HepG2 (cell line): ENCODE measurements around the gene NDUFA8. TPM values are rescaled to one million over a fixed set of nuclear protein-coding genes. Genes with fewer than 3 reads are reported as not detected.

ENCODE experiments used
- ARNT2 ChIP-seq: sonication (generic); formaldehyde crosslinking; IDR thresholded peaks from 2 replicates; pipeline ENCODE4 v1.8.0; 2022; ENCODE audit warnings: mild to moderate bottlenecking, low read depth, missing genetic modification reagents, moderate library complexity
- BORCS8-MEF2B ChIP-seq: sonication (generic); formaldehyde crosslinking; IDR thresholded peaks from 2 replicates; pipeline ENCODE4 v1.8.0; 2022; ENCODE audit warnings: mild to moderate bottlenecking, missing genetic modification reagents
- CENPX ChIP-seq: sonication (generic); formaldehyde crosslinking; IDR thresholded peaks from 2 replicates; pipeline ENCODE4 v1.9.0; 2021; ENCODE audit warnings: mild to moderate bottlenecking, missing genetic modification reagents, moderate library complexity
- DRAP1 ChIP-seq: IDR thresholded peaks from 2 replicates; pipeline ENCODE4 v1.6.1; 2016; ENCODE audit warnings: missing genetic modification reagents, missing compliant biosample characterization
- ETS1 ChIP-seq: sonication (generic); formaldehyde crosslinking; IDR thresholded peaks from 2 replicates; pipeline ENCODE4 v1.4.0; 2020; ENCODE audit warnings: missing genetic modification reagents
- HNF4A ChIP-seq: sonication (generic); formaldehyde crosslinking; IDR thresholded peaks from 2 replicates; pipeline ENCODE4 v1.4.0; 2020; ENCODE audit warnings: missing genetic modification reagents
- IRF2 ChIP-seq: IDR thresholded peaks from 2 replicates; pipeline ENCODE4 v1.6.1; 2018; ENCODE audit warnings: missing genetic modification reagents, missing compliant biosample characterization
- LCORL ChIP-seq, 2 experiments: fragments of 450-650 bp in 1 of 2; sonication (generic) in 1 of 2; formaldehyde crosslinking in 1 of 2; IDR thresholded peaks; 2 replicates each; pipeline versions ENCODE4 v1.5.0 to v1.6.1; 2017 to 2020; ENCODE audit warnings: antibody characterized with exemption in 1 of 2, missing genetic modification reagents in 1 of 2
- MIER2 ChIP-seq: IDR thresholded peaks from 2 replicates; pipeline ENCODE4 v1.6.1; 2016; ENCODE audit warnings: missing biosample characterization, missing genetic modification reagents
- NR2F6 ChIP-seq, 2 experiments: IDR thresholded peaks; 2 replicates each; pipeline ENCODE4 v1.6.1; 2016; ENCODE audit warnings: antibody characterized with exemption in 1 of 2, mild to moderate bottlenecking in 1 of 2
- RFX3 ChIP-seq: IDR thresholded peaks from 2 replicates; pipeline ENCODE4 v1.6.1; 2016; ENCODE audit warnings: missing biosample characterization, missing genetic modification reagents
- RNF219 ChIP-seq: sonication (generic); formaldehyde crosslinking; IDR thresholded peaks from 2 replicates; pipeline ENCODE4 v1.5.0; 2020; ENCODE audit warnings: mild to moderate bottlenecking, missing genetic modification reagents
- SKIL ChIP-seq: sonication (generic); formaldehyde crosslinking; IDR thresholded peaks from 2 replicates; pipeline ENCODE4 v1.8.0; 2022; ENCODE audit warnings: missing genetic modification reagents, mild to moderate bottlenecking, moderate library complexity, borderline replicate concordance
- TEAD3 ChIP-seq: optimal IDR thresholded peaks from 2 replicates; pipeline ENCODE3; 2016; ENCODE audit warnings: borderline replicate concordance
- THAP8 ChIP-seq: sonication (generic); formaldehyde crosslinking; IDR thresholded peaks from 2 replicates; pipeline ENCODE4 v1.5.1; 2020; ENCODE audit warnings: missing genetic modification reagents, mild to moderate bottlenecking, borderline replicate concordance
- XBP1 ChIP-seq: sonication (generic); formaldehyde crosslinking; IDR thresholded peaks from 2 replicates; pipeline ENCODE4 v1.5.0; 2020; ENCODE audit warnings: missing genetic modification reagents
- ZBTB4 ChIP-seq: sonication (generic); formaldehyde crosslinking; IDR thresholded peaks from 2 replicates; pipeline ENCODE4 v1.4.0; 2020; ENCODE audit warnings: missing genetic modification reagents, mild to moderate bottlenecking, borderline replicate concordance
- ZNF546 ChIP-seq: sonication (generic); formaldehyde crosslinking; conservative IDR thresholded peaks from 2 replicates; pipeline ENCODE4 v1.8.1; 2023; ENCODE audit warnings: mild to moderate bottlenecking, missing genetic modification reagents
- ZNF556 ChIP-seq: sonication (generic); formaldehyde crosslinking; IDR thresholded peaks from 2 replicates; pipeline ENCODE4 v1.4.0; 2020; ENCODE audit warnings: mild to moderate bottlenecking, missing genetic modification reagents, borderline replicate concordance
- ZNF839 ChIP-seq: sonication (generic); formaldehyde crosslinking; IDR thresholded peaks from 2 replicates; pipeline ENCODE4 v1.4.0; 2020; ENCODE audit warnings: missing genetic modification reagents, mild to moderate bottlenecking, borderline replicate concordance
- ZNF891 ChIP-seq: sonication (generic); formaldehyde crosslinking; IDR thresholded peaks from 2 replicates; pipeline ENCODE4 v1.5.0; 2020; ENCODE audit warnings: mild to moderate bottlenecking, missing genetic modification reagents
- polyA plus RNA-seq, 8 experiments: library from polyadenylated mRNA; depleted of rRNA in 3 of 8; stranded (reverse) in 7 of 8; unstranded in 1 of 8; fragments of >200 nt; fragmentation: Illumina TruSeq in 4 of 8; extraction: Trizol in 4 of 8; gene quantifications; 2 replicates each; pipeline versions ENCODE4 v1.2.1 to v1.2.3, GENCODE V29; 2011 to 2016; ENCODE audit warnings: low read depth in 4 of 8, missing spikeins in 1 of 8, mixed read lengths in 1 of 8; ENCODE audit not compliant: insufficient read depth in 1 of 8
- total RNA-seq, 5 experiments: library from RNA; depleted of rRNA; stranded (reverse); fragments of >200 nt; fragmentation: Illumina TruSeq; extraction: Trizol; gene quantifications; 2 replicates each; pipeline ENCODE4 v1.2.3, GENCODE V29; 2016; ENCODE audit warnings: low read depth in 1 of 5

NDUFA8 gene
- total and polyA plus RNA-seq, 2 of the 13 experiments (the other 11 are each of a cell fraction or from before 2014, with no cell fraction given), result 68.6 to 71.7 TPM

GRCh38 chr9:122197882-122198281 lies 38.3 kb upstream of the NDUFA8 start (continued):
- TF ChIP-seq SKIL (CRISPR knock-in tag), result no peak
- peak; percentile 78 for TF ChIP-seq HNF4A (CRISPR knock-in tag)
- no peak for TF ChIP-seq ZNF556
- no peak for TF ChIP-seq CENPX (CRISPR knock-in tag)
- TF ChIP-seq ETS1 (CRISPR knock-in tag), result no peak
- no peak for TF ChIP-seq RNF219
- no peak for TF ChIP-seq ZNF546
- TF ChIP-seq THAP8 (CRISPR knock-in tag), result no peak
- TF ChIP-seq ZBTB4 (CRISPR knock-in tag), result no peak
- peak; percentile 55; the same call in 1 of the 2 replicates for TF ChIP-seq NR2F6 (IDR thresholded peaks at IDR 0.05)
- peak; percentile 57; the same call in 1 of the 2 replicates for TF ChIP-seq NR2F6 (CRISPR knock-in tag; IDR thresholded peaks at IDR 0.05)
- TF ChIP-seq XBP1 (CRISPR knock-in tag), result no peak
- no peak for TF ChIP-seq LCORL (IDR thresholded peaks at IDR 0.05)
- TF ChIP-seq LCORL (CRISPR knock-in tag; IDR thresholded peaks at IDR 0.05), result no peak
- no peak for TF ChIP-seq IRF2 (CRISPR knock-in tag)
- 0 out of 2 replicates have a peak, but pooled peaks have one; percentile 45 for TF ChIP-seq BORCS8-MEF2B (CRISPR knock-in tag)
- TF ChIP-seq ARNT2 (CRISPR knock-in tag), result no peak
- TF ChIP-seq ZNF839 (CRISPR knock-in tag), result no peak
- TF ChIP-seq DRAP1, result no peak
- TF ChIP-seq ZNF891 (CRISPR knock-in tag), result 0 out of 2 replicates have a peak, but pooled peaks have one; percentile 34
- peak; percentile 18 for TF ChIP-seq TEAD3 (CRISPR knock-in tag)
- TF ChIP-seq MIER2 (CRISPR knock-in tag), result no peak
- TF ChIP-seq RFX3 (CRISPR knock-in tag), result no peak
